T-cell (primary cell): ENCODE measurements around the gene FOXP1. TPM values are rescaled to one million over a fixed set of nuclear protein-coding genes. Genes with fewer than 3 reads are reported as not detected.

ENCODE experiments used
- ATAC-seq, 4 experiments: fragments of 200-7000 bp in 3 of 4; fragments of 150-1000 bp in 1 of 4; cut with Tn5 transposase; replicated peaks in 1 of 4; 1 replicate in 3 of 4; 2 replicates in 1 of 4; pipeline ENCODE4 v1.10.0; 2021; ENCODE audit warnings: moderate library complexity in 3 of 4, mild to moderate bottlenecking in 2 of 4, moderate number of reproducible peaks in 1 of 4
- CTCF ChIA-PET, 2 donors: fragments of 300-600 bp; sonication (Branson Sonifier 250); formaldehyde crosslinking; loops; one replicate each; lab custom pipeline; 2022; ENCODE audit warnings: antibody characterized with exemption in 2 of 2; lab: Charles Lee
- POLR2A ChIA-PET, 2 donors: fragments of 300-600 bp; sonication (Branson Sonifier 250); formaldehyde crosslinking; loops; one replicate each; lab custom pipeline; 2022; ENCODE audit warnings: antibody characterized with exemption in 2 of 2; lab: Charles Lee
- DNase-seq, 35 experiments: peaks; one replicate each; pipeline versions ENCODE4 v3.0.0 to v3.0.0-alpha.2; 2013 to 2023
- H3K27ac ChIP-seq: one replicate; pipeline ENCODE4 v1.5.1; 2013; ENCODE audit warnings: low read length
- H3K27me3 ChIP-seq, 2 experiments: replicated peaks in 1 of 2; 1 replicate in 1 of 2; 2 replicates in 1 of 2; pipeline versions ENCODE4 v1.6.1 to v1.7.0; 2013; ENCODE audit warnings: low read length in 1 of 2, mixed read lengths in 1 of 2; ENCODE audit not compliant: control insufficient read depth in 2 of 2, insufficient read depth in 2 of 2; ENCODE audit errors: extremely low read depth in 1 of 2
- H3K36me3 ChIP-seq, 2 donors: 1 replicate in 1 of 2; 2 replicates in 1 of 2; pipeline versions ENCODE4 v1.6.1 to v1.7.0; 2013; ENCODE audit warnings: low read length in 1 of 2; ENCODE audit not compliant: control insufficient read depth in 2 of 2, insufficient read depth in 1 of 2; ENCODE audit errors: extremely low read depth in 1 of 2
- H3K4me1 ChIP-seq, 2 experiments: 1 replicate in 1 of 2; 2 replicates in 1 of 2; pipeline versions ENCODE4 v1.6.1 to v1.7.0; 2013; ENCODE audit warnings: low read length in 2 of 2, mixed read lengths in 1 of 2; ENCODE audit not compliant: insufficient read depth in 2 of 2, control insufficient read depth in 1 of 2; ENCODE audit errors: extremely low read depth in 1 of 2
- H3K4me3 ChIP-seq, 2 donors: 1 replicate in 1 of 2; 2 replicates in 1 of 2; pipeline versions ENCODE4 v1.5.1 to v1.7.0; 2013; ENCODE audit warnings: mild to moderate bottlenecking in 2 of 2, low read length in 1 of 2, moderate library complexity in 1 of 2; ENCODE audit not compliant: control insufficient read depth in 1 of 2; ENCODE audit errors: extremely low read depth in 1 of 2
- H3K9me3 ChIP-seq: 2 replicates; pipeline ENCODE4 v1.7.0; 2013
- H3K27ac Mint-ChIP-seq, 2 donors: one replicate each; pipeline ENCODE4 v1.8.0; 2020 to 2021; ENCODE audit warnings: mild to moderate bottlenecking in 2 of 2, mixed read lengths in 2 of 2
- H3K27me3 Mint-ChIP-seq, 2 donors: one replicate each; pipeline ENCODE4 v1.8.0; 2021 to 2022; ENCODE audit warnings: mixed read lengths in 2 of 2
- H3K36me3 Mint-ChIP-seq: one replicate; pipeline ENCODE4 v1.8.0; 2021; ENCODE audit warnings: mixed read lengths
- H3K4me1 Mint-ChIP-seq, 3 donors: one replicate each; pipeline ENCODE4 v1.8.0; 2020 to 2022; ENCODE audit warnings: mixed read lengths in 3 of 3, mild to moderate bottlenecking in 1 of 3
- H3K4me3 Mint-ChIP-seq, 3 donors: one replicate each; pipeline ENCODE4 v1.8.0; 2020 to 2022; ENCODE audit warnings: mild to moderate bottlenecking in 3 of 3, mixed read lengths in 3 of 3, moderate library complexity in 3 of 3
- H3K9me3 Mint-ChIP-seq, 3 donors: one replicate each; pipeline ENCODE4 v1.8.0; 2020 to 2022; ENCODE audit warnings: mixed read lengths in 3 of 3
- WGBS: methylation state at CpG from one replicate; pipeline ENCODE4 v1.1.5; 2013; ENCODE audit warnings: missing lambda C conversion rate; ENCODE audit not compliant: insufficient coverage; 5-methylcytosine and 5-hydroxymethylcytosine counted together
- total RNA-seq, 35 experiments: library from RNA in 6 of 35; stranded (reverse) in 6 of 35; fragments of 120-200 nt in 1 of 35; gene quantifications; one replicate each; pipeline versions ENCODE4 v1.2.1 to v1.2.4 and lab custom pipeline; 2013 to 2026

FOXP1 gene
- total RNA-seq, 5 donors from 2014 or later (not counting 1 experiment from before 2014, with no cell fraction given): 258 to 586 (median 290) TPM

GRCh38 chr3:71597286-71597685 lies 13.8 kb upstream of the FOXP1 start:
- Histone ChIP-seq H3K9me3 (no peaks in the 10 kb centered on the region), H3K36me3 (no peaks in the 10 kb centered on the region), H3K27me3 (no peaks in the 10 kb centered on the region), H3K4me1 (peaks cover 0 to 2% of the 10 kb centered on the region in 2 experiments), H3K27ac (no peak overlapping the region), H3K4me3 (no peak overlapping the region)
- ChIA-PET POLR2A (interaction anchor here in 1 of 2 donors (0.6 kb wide), 1 partner anchor 616 kb away, joined by 3 read pairs; no protein-coding TSS in a partner anchor), CTCF (interaction anchor here in 1 of 2 donors (0.8 kb wide), 1 partner anchor 15 kb away, joined by 4 read pairs; no protein-coding TSS in a partner anchor)
- Mint-ChIP-seq H3K4me1 (peaks cover 16 to 27% (median 22%) of the 10 kb centered on the region in 3 donors), H3K36me3 (peaks cover 33% of the 10 kb centered on the region), H3K27ac (no peak overlapping the region), H3K4me3 (no peak overlapping the region), H3K9me3 (no peaks in the 10 kb centered on the region), H3K27me3 (no peaks in the 10 kb centered on the region)
- no CpG with 5 or more reads among the region's 1 CpG for WGBS
- ATAC-seq (no peak), DNase-seq (no peak)

DNA sequence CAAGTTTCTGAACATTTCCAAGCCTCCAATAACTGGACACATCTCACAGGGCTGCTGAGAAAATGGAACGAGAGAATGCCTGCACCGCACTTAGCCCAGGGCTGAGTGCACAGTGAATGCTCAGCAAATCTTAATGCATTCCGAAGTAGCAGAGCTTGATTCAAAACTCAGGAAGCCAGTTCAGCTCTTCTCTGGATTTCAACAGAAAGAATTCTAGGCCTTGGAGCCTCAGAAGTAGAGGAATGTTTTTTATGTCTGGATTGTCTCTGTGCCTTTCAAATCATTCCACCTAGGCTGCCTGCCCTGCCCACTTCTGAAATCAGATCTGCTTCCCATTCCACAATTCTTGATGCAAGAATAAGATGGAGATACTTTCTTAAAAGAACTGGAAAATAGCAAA lies 9.6 kb upstream of the FOXP1 start:
- Histone ChIP-seq H3K4me1 (no peaks in the 10 kb centered on the region), H3K27me3 (no peaks in the 10 kb centered on the region), H3K9me3 (no peaks in the 10 kb centered on the region), H3K36me3 (no peaks in the 10 kb centered on the region), H3K4me3 (no peak overlapping the region), H3K27ac (no peak overlapping the region)
- 100% methylated on average over 3 of the region's 3 CpGs for WGBS
- H3K9me3 Mint-ChIP-seq: no peaks in the 10 kb centered on the region
- no peak for DNase-seq
- ChIA-PET POLR2A (no interaction called here), CTCF (no interaction called here)
- ATAC-seq: no peak
- peaks cover 27% of the 10 kb centered on the region for H3K36me3 Mint-ChIP-seq
- peaks cover 2 to 4% (median 4%) of the 10 kb centered on the region in 3 donors for H3K4me1 Mint-ChIP-seq
- no peaks in the 10 kb centered on the region for H3K27me3 Mint-ChIP-seq
- H3K4me3 Mint-ChIP-seq: no peak overlapping the region
- no peak overlapping the region for H3K27ac Mint-ChIP-seq

DNA sequence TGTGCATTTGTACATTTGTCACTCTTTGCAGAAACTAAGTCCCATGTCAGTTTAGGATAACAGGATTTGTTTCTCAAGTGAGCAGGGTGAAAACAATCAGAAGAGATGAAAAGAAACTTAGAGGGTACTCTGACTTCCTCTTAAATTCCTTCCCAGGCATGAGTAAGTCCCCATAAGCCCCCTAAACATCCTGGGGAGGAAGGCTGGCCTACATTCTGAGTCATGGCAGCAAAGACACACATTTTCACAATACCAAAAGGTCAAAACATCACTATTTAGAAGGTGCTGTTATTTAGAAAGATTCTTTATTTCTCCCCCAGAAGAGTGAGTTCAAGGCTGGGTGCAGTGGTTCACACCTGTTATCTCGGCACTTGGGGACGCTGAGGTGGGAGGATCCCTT lies 7.6 kb upstream of the FOXP1 start:
- DNase-seq (no peak), ATAC-seq (no peak)
- Histone ChIP-seq H3K27me3 (no peaks in the 10 kb centered on the region), H3K4me3 (no peak overlapping the region), H3K4me1 (no peaks in the 10 kb centered on the region), H3K9me3 (no peaks in the 10 kb centered on the region), H3K27ac (no peak overlapping the region), H3K36me3 (no peaks in the 10 kb centered on the region)
- Mint-ChIP-seq H3K36me3 (peaks cover 25% of the 10 kb centered on the region), H3K4me1 (peaks cover 8 to 10% (median 8%) of the 10 kb centered on the region in 3 donors), H3K27me3 (no peaks in the 10 kb centered on the region), H3K4me3 (no peak overlapping the region), H3K9me3 (no peaks in the 10 kb centered on the region), H3K27ac (peak overlapping the region in 1 of 2 donors; percentile 29)
- ChIA-PET POLR2A (no interaction called here), CTCF (interaction anchor here in 1 of 2 donors (2.6 kb wide), 1 partner anchor 1041 kb away, joined by 5 read pairs; no protein-coding TSS in a partner anchor)
- WGBS: no CpG with 5 or more reads among the region's 2 CpGs

GRCh38 chr3:71589132-71589531 lies 5.6 kb upstream of the FOXP1 start:
- CTCF ChIA-PET: interaction anchor here (0.6 to 2.6 kb wide), 4 partner anchors 11 to 1039 kb away, joined by 3 to 6 read pairs (median 4); no protein-coding TSS in a partner anchor
- Histone ChIP-seq H3K27ac (no peak overlapping the region), H3K27me3 (no peaks in the 10 kb centered on the region), H3K9me3 (no peaks in the 10 kb centered on the region), H3K36me3 (no peaks in the 10 kb centered on the region), H3K4me1 (peaks cover 2 to 10% of the 10 kb centered on the region in 2 experiments), H3K4me3 (no peak overlapping the region)
- Mint-ChIP-seq H3K4me1 (peaks cover 25 to 29% (median 27%) of the 10 kb centered on the region in 3 donors), H3K4me3 (no peak overlapping the region), H3K27me3 (no peaks in the 10 kb centered on the region), H3K36me3 (peaks cover 6% of the 10 kb centered on the region), H3K27ac (no peak overlapping the region), H3K9me3 (no peaks in the 10 kb centered on the region)
- WGBS: no CpG with 5 or more reads among the region's 2 CpGs
- no peak for ATAC-seq
- no peak for DNase-seq
- POLR2A ChIA-PET: no interaction called here

DNA sequence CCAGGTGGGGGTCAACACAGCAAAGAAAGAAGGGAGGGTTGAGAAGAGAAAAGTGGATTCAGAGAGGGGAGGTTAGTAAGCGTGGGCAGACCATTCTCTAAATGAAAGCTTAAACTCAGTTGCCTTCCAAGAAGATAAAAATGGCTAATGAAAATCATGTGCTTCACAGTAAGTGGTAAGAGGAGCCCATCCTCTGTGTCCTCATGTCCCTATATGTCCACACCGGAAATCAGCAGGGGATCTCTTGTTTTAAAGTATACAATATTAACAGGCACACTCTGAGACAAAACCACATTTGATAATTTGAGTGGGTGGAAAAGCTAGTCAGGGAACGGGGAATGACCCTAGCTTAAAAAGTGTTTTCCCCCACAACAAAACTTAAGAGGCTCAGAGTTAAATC lies 4.4 kb upstream of the FOXP1 start:
- peaks cover 2 to 10% of the 10 kb centered on the region in 2 experiments for H3K4me1 ChIP-seq
- no peak overlapping the region for H3K4me3 Mint-ChIP-seq
- no peaks in the 10 kb centered on the region for H3K36me3 ChIP-seq
- WGBS: 83% methylated on average over 1 of the region's 3 CpGs
- no peaks in the 10 kb centered on the region for H3K9me3 ChIP-seq
- H3K4me3 ChIP-seq: no peak overlapping the region
- H3K27me3 ChIP-seq: no peaks in the 10 kb centered on the region
- H3K27ac Mint-ChIP-seq: no peak overlapping the region
- H3K27me3 Mint-ChIP-seq: no peaks in the 10 kb centered on the region
- H3K4me1 Mint-ChIP-seq: peaks cover 25 to 30% (median 27%) of the 10 kb centered on the region in 3 donors
- ATAC-seq: no peak
- DNase-seq: no peak
- ChIA-PET POLR2A (no interaction called here), CTCF (interaction anchor here in 1 of 2 donors (0.6 to 1.4 kb wide), 2 partner anchors 732 to 1037 kb away, joined by 4 to 5 read pairs; no protein-coding TSS in a partner anchor)
- no peak overlapping the region for H3K27ac ChIP-seq
- no peaks in the 10 kb centered on the region for H3K9me3 Mint-ChIP-seq
- H3K36me3 Mint-ChIP-seq: peaks cover 3% of the 10 kb centered on the region

- DNase-seq: peak in 1 of 35 experiments; percentile 10
- no peak overlapping the region for H3K27ac Mint-ChIP-seq
- POLR2A ChIA-PET: no interaction called here
Measured at GRCh38 chr3:71586810-71587242, 3.3 kb upstream of the FOXP1 start.

More at GRCh38 chr3:71586810-71587242, 3.3 kb upstream of the FOXP1 start:
- Histone ChIP-seq H3K36me3 (no peaks in the 10 kb centered on the region), H3K4me3 (no peak overlapping the region), H3K27ac (no peak overlapping the region), H3K4me1 (peaks cover 2 to 19% of the 10 kb centered on the region in 2 experiments), H3K27me3 (peaks cover 0 to 3% of the 10 kb centered on the region in 2 experiments), H3K9me3 (no peaks in the 10 kb centered on the region)
- no peaks in the 10 kb centered on the region for H3K27me3 Mint-ChIP-seq
- H3K4me1 Mint-ChIP-seq: peaks cover 25 to 30% (median 30%) of the 10 kb centered on the region in 3 donors
- WGBS: no CpG with 5 or more reads among the region's 5 CpGs
- H3K36me3 Mint-ChIP-seq: peaks cover 3% of the 10 kb centered on the region
- no peak for ATAC-seq
- H3K4me3 Mint-ChIP-seq: no peak overlapping the region
- CTCF ChIA-PET: interaction anchor here (0.5 to 2.7 kb wide), 10 partner anchors 222 to 1483 kb away, joined by 3 to 14 read pairs (median 4); no protein-coding TSS in a partner anchor
- no peaks in the 10 kb centered on the region for H3K9me3 Mint-ChIP-seq
